ENCODE data around the gene RNF8.

Gene RNF8

GRCh38 chr6:37309046-37309445, 44.7 kb upstream of the RNF8 start (continued):
- TF ChIP-seq ZSCAN16 (tag by site-specific recombination; IDR thresholded peaks at IDR 0.05) = no peak
- no peak for TF ChIP-seq FEZF1 (tag by site-specific recombination; IDR thresholded peaks at IDR 0.05)

- Histone ChIP-seq H3K4me1 (ENCODE audit: control insufficient read depth, insufficient read depth, low read length) (peaks cover 5% of the 10 kb centered on the region), H3K9me3 (ENCODE audit: control insufficient read depth, insufficient read depth, low read depth, low read length) (no peaks in the 10 kb centered on the region), H3K36me3 (ENCODE audit: control insufficient read depth in 2 of 2, insufficient read depth in 1 of 2, low read length in 2 of 2) (peaks cover 6 to 38% of the 10 kb centered on the region in 2 experiments; a peak in 2 of 3 replicates), H3K27ac (ENCODE audit: extremely low read depth, low read depth, low read length) (no peak overlapping the region), H3K4me3 (ENCODE audit: low read depth, low read length) (no peak overlapping the region)
- ChIA-PET POLR2A (no interaction called here), CTCF (interaction anchor here (0.7 to 10.6 kb wide), 5 partner anchors 8 to 694 kb away, joined by 3 to 103 read pairs (median 3); no protein-coding TSS in a partner anchor)
- TF ChIP-seq ZFP41 (tag by site-specific recombination; IDR thresholded peaks at IDR 0.05; ENCODE audit: borderline replicate concordance) = no peak
- no peak for TF ChIP-seq ZNF664 (tag by site-specific recombination; IDR thresholded peaks at IDR 0.05)
- no peak for TF ChIP-seq GLI2 (tag by site-specific recombination; IDR thresholded peaks at IDR 0.05; ENCODE audit: borderline replicate concordance, low read depth)
- no peak for TF ChIP-seq GLI4 (tag by site-specific recombination; IDR thresholded peaks at IDR 0.05)
- TF ChIP-seq ELK4 (IDR thresholded peaks at IDR 0.05; ENCODE audit: borderline replicate concordance, low read depth, low read length) = no peak
These were observed 44.1 kb upstream of the RNF8 start for GRCh38 chr6:37309692-37310091.

GRCh38 chr6:37310966-37311365, 42.8 kb upstream of the RNF8 start:
- H3K4me1 ChIP-seq (ENCODE audit: control insufficient read depth, insufficient read depth, low read length) = peaks cover 5% of the 10 kb centered on the region
- CTCF ChIA-PET = interaction anchor here (0.8 to 10.6 kb wide), 6 partner anchors 9 to 293 kb away, joined by 3 to 103 read pairs (median 4); no protein-coding TSS in a partner anchor
- peaks cover 12 to 41% of the 10 kb centered on the region in 2 experiments; a peak in 2 of 3 replicates for H3K36me3 ChIP-seq (ENCODE audit: control insufficient read depth in 2 of 2, insufficient read depth in 1 of 2, low read length in 2 of 2)
- no peak overlapping the region for H3K27ac ChIP-seq (ENCODE audit: extremely low read depth, low read depth, low read length)
- H3K9me3 ChIP-seq (ENCODE audit: control insufficient read depth, insufficient read depth, low read depth, low read length) = no peaks in the 10 kb centered on the region
- POLR2A ChIA-PET = no interaction called here
- TF ChIP-seq KLF10 (tag by site-specific recombination; IDR thresholded peaks at IDR 0.05) (no peak), SETDB1 (IDR thresholded peaks at IDR 0.05; ENCODE audit: insufficient read length, low read length) (no peak), GLIS2 (tag by site-specific recombination; IDR thresholded peaks at IDR 0.05) (no peak), PATZ1 (tag by site-specific recombination; IDR thresholded peaks at IDR 0.05) (no peak), ZNF624 (tag by site-specific recombination; IDR thresholded peaks at IDR 0.05) (no peak), REST (tag by site-specific recombination; IDR thresholded peaks at IDR 0.05) (no peak)
- H3K4me3 ChIP-seq (ENCODE audit: low read depth, low read length) = no peak overlapping the region

All from HEK293 (cell line).